ENCODE results near the gene CRAMP1.
A peak's percentile ranks its signal among the peaks of the same experiment; 100 is the strongest.

CRAMP1 gene

DNA sequence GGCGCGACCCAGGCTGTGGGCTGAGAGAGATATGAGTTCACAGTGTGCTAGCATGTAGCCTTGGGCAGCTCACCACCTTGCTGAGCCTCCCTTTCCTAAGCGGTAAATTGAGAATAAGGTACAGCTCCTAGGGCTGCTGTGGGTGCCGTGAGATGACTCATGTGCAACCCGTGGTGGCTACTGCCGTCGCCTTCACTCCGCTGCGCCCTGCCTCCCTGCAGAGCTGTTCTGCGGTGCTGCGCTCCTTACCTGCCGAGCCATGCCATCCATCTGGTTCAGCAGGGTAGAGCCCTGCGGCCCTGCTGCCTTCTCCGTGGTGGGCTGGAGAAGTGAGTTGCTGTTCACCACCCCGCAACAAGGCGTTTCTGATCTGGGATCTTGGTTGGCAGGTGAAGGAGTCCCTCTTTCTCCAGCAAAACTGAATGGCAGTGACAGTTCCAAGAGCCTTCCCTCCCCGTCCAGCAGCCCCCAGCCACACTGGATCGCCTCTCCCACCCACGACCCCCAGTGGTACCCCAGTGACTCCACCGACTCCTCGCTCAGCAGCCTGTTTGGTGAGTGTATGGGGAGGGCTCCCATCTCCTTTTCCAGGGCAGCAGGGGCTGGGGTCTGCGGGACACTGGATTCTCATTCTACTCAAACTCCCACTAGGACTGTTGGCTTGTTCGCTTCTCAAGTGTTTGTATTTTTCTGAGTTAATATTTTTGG is 56.6 kb downstream of the CRAMP1 start:
- no peak for DNase-seq
- in situ Hi-C loops (cut with HindIII; ENCODE audit: low pct_ligation_motif_present, low pct_unique_long_range_greater_than_20kb, low sequenced_read_pairs), result no loop called here

DNA sequence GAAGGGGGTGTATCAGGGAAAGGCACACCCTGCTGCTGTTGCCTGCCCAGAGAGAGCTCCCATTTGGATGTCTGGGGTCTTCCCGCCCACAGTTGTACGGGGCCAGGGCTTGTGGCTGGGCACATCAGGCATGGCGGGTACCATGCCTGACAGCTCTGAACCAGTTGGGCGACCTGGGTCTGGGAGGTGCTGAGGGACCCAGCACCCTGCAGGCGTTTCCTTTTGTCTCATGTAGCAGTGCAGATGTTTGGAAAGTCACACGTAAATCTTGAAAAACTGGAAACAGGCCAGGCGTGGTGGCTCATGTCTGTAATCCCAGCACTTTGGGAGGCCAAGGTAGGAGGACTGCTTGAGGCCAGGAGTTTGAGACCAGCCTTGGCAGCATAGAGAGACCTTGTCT is 57.5 kb downstream of the CRAMP1 start:
- no peak for DNase-seq
- in situ Hi-C loops (cut with HindIII; ENCODE audit: low pct_ligation_motif_present, low pct_unique_long_range_greater_than_20kb, low sequenced_read_pairs), result no loop called here

DNA sequence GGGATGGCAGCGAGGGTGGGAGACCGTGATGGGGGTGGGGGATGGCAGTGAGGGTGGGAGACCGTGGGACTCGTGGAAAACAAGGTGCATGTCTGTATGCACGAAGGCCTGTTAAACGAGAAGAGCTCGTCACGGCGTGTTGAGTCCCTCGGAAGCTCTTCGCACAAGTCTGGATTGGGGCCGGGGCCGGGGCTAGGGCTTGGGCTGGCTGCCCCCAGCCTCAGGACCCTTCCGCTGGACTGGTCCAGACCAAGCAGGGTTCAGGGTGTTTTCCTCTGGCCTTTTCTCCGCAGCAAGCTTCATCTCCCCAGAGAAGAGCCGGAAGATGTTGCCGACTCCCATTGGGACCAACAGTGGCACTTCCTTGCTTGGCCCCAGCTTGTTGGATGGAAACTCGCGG is 58.2 kb downstream of the CRAMP1 start:
- in situ Hi-C loops (cut with HindIII; ENCODE audit: low pct_ligation_motif_present, low pct_unique_long_range_greater_than_20kb, low sequenced_read_pairs), result no loop called here
- no peak for DNase-seq

DNA sequence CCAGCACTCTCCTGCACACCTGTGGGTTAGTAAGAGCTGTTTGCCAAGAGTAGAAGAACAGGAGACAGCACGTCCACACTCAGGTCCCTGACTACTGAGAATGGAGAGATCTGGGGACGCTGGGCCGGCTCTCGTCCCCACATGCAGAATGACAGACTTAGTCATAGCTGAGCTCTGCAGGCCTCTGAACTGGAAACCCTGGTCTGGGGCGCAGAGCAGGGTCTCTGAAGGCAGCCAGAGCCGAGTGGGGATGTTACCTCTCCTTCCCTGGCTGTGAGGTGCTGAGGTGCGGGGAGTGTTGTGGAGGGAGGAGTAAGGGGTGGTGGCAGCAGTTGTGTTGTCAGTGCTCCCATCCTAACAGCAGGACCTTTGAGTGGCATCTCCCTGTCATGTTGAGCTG is 58.7 kb downstream of the CRAMP1 start:
- no peak for DNase-seq
- in situ Hi-C loops (cut with HindIII; ENCODE audit: low pct_ligation_motif_present, low pct_unique_long_range_greater_than_20kb, low sequenced_read_pairs), result no loop called here

DNA sequence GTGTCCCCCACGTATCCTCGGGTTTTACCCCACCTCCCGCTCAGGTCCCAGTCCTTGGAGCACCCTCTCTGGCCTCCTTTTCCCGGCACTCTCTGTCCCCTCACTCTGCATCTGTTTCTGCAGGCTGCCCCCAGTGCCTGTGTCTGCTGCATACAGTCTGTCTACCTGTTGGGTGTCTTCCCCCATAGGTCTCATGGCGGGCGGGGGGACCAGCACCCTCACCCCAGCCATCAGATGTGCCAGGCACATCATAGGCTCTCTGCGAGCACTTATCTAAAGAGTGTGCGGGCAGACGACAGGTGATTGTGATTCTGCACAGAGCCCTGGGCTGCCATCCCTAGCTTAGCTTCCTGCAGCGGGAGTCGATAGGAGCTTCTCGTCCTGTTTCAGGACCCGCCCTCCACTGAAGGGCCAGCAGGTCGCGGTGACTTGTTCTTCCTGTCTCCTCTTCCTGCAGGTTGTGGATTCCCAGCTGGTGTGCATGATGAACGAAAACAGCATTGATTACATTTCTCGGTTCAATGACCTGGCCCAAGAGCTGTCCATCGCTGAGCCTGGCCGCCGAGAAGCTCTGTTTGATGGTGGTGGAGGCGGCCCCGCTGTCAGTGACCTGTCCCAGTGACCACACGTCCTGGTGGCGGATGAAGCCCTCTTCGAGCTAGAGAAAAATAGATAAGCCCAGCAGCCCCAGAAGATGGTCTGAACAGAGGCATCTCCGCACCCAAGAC is 61.4 kb downstream of the CRAMP1 start:
- in situ Hi-C loops (cut with HindIII; ENCODE audit: low pct_ligation_motif_present, low pct_unique_long_range_greater_than_20kb, low sequenced_read_pairs), result no loop called here
- DNase-seq, result no peak

DNA sequence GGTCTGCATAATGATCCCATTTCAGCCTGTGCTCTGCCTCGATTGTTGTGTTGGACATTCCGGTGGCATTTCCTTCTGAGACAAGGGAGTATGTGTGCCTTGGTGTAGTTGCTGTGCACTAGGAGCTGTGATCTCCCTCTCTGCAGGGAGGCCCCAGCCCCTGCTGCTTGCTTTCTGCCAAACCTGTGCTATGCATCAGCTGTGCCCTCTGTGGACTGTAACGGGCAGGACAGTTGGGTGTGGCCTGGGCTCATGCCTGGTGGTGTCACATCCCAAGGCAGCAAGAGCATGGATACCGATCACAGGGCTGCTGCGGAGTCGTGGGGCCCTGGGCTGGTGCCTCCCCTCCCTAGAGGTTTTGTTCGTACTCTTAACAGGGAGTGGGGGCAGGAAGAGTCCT is 62.1 kb downstream of the CRAMP1 start:
- DNase-seq, result no peak
- in situ Hi-C loops (cut with HindIII; ENCODE audit: low pct_ligation_motif_present, low pct_unique_long_range_greater_than_20kb, low sequenced_read_pairs), result no loop called here

DNA sequence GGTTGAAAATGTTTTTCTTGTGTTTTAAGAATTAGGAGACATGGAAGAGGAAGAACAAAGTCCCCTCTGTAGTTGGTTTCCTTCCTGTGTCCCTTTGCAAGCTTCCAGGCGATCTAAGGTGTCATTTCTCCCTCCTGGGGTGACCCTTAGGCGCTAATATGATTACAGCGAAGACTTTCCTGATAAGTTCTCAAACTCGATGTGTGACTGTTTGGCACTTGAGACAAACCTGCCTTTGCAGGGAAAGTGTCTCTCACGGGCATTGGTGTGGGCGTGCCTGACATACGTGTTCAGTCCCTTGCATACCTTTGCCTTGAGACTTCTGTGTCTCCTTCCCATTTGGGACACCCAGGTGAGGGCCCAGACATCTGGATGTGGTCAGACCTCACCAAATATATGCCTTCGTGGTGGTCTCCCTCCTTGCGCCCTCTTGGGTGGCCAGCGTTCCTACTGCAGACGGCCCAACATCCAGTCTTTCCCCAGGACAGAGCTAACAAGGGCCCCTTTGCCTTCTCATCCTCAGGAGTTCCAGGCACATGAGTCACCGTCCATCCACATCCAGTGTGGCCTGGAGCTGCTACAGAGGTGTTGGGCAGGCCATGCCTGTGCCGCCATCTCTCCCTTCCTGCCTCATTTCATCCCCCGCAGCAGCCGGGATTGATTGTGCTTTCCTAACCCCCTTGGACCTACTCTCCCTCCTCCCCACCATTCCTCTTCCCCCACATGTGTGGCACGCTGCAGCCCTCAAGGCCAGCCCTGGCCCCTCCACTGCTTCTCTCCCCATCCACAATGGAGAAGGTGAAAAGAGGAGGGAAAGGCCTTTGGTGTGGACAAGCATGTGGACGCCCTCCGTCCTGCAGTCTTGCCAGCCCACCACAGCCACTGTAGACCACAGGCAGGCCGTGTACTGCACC is 62.8 kb downstream of the CRAMP1 start:
- in situ Hi-C loops (cut with HindIII; ENCODE audit: low pct_ligation_motif_present, low pct_unique_long_range_greater_than_20kb, low sequenced_read_pairs), result no loop called here
- peak; percentile 73 for DNase-seq

DNA sequence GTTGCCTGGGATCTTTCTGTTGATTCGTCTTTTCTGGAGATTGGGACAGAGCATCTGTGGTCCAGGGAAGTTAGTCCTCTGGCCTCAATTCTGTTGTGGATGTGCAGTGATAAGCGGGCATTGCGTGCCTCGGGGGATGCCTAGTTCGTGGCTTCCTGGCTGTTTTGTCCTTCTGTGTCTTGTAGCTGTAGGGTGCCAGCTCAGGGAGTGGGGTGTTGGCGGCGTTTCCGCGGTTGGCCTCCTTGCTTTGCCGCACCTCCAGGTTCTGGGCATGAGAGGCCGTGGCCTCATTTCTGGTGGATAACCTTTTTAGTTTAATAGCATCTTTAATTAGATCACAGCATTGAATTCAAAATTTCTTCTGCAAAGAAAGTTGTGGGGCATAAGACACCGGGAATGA is 64.5 kb downstream of the CRAMP1 start:
- in situ Hi-C loops (cut with HindIII; ENCODE audit: low pct_ligation_motif_present, low pct_unique_long_range_greater_than_20kb, low sequenced_read_pairs), result no loop called here
- DNase-seq, result no peak

DNA sequence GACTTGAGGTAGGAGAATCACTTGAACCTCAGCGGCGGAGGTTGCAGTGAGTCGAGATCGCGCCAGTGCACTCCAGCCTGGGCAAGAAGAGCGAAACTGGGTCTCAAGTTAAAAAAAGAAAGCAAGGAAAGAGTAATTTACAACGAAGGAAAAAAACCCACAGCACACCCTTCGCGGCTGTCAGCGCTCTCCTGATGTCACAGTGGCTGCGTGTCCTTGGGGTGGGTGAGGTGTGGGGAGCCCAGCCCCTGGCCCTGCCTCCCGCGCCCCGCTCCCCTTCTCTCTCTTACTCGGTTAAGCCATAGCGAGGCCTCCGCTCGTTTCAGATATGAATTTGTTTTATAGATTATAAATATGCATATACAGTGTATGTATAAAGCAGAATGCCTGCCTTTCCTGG is 65.2 kb downstream of the CRAMP1 start:
- no peak for DNase-seq
- in situ Hi-C loops (cut with HindIII; ENCODE audit: low pct_ligation_motif_present, low pct_unique_long_range_greater_than_20kb, low sequenced_read_pairs), result no loop called here

DNA sequence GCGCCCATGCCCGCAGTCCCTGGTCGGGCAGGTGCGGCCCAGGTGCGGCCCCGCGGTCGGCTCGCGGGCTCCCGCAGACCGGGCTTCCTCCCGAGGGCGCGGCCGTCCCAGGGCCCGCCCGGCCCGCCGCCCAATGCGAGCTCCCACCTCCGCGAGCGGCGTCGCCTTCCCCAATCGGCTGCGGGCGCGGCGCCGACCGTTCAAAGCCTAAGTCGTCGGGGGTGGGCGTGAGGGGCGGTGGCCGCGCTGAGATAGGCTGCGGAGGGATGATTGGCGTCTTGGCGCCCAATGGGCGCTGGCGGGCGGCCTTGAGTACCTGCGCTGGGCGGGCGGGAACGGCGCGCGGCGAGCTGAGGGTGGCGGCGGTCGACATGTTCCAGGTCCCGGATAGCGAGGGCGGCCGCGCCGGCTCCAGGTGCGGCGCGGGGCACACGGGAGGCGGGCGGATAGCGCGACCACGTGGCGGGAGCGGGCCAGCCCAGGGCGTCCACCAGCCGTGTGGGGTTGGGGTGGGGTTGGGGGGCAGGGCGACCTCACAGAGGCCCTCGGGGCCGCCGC is 65.9 kb downstream of the CRAMP1 start, which contains the start of gene JPT2:
Gene JPT2, plus strand, starts transcription at position 338 of the 558 bp plus-strand sequence. Its CDS starts 34 bp downstream, at position 372.
- in situ Hi-C loops (cut with HindIII; ENCODE audit: low pct_ligation_motif_present, low pct_unique_long_range_greater_than_20kb, low sequenced_read_pairs), result no loop called here
- peak; percentile 99 for DNase-seq

DNA sequence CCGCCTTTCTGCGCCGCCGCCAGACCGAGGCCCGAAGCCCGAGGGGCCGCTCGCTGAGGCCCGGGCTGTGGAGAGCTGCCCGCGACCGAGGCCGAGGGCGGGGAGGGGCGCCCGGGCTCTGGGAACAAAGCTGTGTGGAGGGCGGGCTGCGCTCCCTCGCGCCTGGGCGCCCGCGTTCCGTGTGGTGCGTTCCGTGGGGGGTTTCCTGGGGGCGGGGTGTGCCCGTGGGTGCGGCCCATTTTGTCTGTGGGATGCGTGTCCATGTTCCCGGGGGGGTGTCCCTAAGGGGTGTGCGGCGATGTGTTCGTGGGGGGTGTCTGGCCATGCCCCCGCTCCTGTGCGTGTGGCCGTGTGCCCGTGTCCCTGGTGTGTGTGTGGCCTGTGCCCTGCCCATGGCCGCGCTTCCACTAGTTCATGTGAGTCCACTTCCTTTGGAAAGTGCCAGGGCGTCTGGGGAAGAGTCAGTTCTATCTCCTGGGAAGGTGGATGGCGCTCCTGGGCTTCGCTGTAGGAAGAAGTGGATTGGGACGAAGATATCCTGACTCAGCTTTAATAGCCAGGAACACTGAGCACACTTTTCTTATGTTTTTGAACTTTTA is 66.4 kb downstream of the CRAMP1 start:
- peak; percentile 59 for DNase-seq
- in situ Hi-C loops (cut with HindIII; ENCODE audit: low pct_ligation_motif_present, low pct_unique_long_range_greater_than_20kb, low sequenced_read_pairs), result no loop called here

DNA sequence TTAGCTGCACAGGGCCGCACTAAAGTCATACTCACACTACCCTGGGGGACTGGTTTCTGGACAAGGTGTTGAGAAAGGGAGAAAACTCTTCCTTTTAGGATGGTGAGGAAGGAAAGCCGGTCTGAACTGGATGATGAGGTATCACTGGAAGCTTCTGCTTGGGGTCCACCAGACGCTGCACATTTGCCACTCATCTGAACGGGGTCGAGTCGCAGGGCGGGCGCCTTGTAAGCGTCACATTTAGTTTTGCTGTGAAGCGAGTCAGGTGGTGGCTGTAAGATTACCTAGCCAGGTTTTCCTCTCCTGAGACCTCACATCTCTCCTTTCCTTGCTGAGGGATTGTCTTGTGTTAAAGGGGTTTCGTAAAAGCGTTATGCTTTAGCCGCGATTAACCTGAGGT is 68.2 kb downstream of the CRAMP1 start:
- no peak for DNase-seq
- in situ Hi-C loops (cut with HindIII; ENCODE audit: low pct_ligation_motif_present, low pct_unique_long_range_greater_than_20kb, low sequenced_read_pairs), result no loop called here

DNA sequence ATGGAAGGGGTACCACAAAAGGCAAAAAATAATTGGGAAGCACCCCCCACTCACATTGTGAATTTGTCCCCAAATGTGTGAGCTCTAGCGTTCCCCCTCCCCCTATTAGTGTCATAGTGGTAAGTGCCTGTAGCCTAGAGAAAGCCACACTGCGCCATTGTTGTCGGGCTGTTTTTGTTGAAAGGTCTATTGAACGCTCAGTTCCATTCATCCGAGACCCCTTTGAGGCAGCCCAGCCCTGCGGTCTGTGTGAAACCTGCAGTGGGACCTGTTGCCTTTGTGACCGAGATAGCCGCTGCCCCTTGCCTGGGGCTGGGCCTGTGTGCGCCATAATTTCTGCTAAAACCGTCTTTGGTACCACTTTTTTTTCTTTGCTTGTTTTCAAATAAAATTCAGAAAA is 68.9 kb downstream of the CRAMP1 start:
- in situ Hi-C loops (cut with HindIII; ENCODE audit: low pct_ligation_motif_present, low pct_unique_long_range_greater_than_20kb, low sequenced_read_pairs), result no loop called here

DNA sequence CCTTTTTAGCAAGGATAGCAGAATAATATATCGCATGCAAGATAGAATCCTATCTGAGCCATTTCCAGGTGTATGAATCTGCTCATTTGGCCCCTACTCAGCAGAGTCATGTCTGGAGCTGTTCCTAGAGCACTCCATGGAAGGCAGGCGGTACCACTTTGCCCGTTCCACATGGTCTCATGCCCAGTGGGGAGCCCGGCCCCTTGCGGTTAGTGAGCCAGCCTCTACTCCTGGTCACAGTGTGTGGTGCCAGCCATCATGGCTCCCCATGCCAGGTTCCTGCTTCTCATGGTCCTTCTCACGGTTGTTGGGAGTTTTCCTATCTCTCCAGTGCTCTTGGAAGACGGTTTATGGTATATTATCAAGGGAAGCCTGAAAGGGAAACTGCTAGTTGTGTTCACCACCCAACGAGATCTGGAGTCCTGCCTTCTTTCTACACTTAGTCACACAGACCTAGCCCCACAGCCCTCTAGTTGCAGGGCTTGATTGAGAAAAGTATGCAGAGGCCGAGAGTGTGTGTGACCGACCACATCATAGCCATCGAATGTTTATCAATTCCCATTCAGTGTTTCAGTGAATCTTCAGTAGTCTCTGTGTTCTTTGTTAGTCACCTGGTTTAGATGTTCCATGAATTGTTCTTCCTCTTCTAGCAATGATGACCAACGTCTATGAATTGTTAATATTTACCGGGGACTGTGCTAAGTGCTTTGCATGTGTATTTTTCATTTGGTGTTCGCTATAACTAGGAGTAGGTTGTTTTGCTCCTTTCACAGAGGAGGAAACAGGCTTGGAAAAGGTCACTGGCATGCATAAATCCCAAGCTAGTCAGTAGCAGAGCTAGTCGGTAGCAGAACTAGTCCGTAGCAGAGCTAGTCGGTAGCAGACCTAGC is 75.5 kb downstream of the CRAMP1 start:
- in situ Hi-C loops (cut with HindIII; ENCODE audit: low pct_ligation_motif_present, low pct_unique_long_range_greater_than_20kb, low sequenced_read_pairs), result no loop called here
- peak; percentile 95 for DNase-seq

More for the DNA sequence above, 68.9 kb downstream of the CRAMP1 start:
- no peak for DNase-seq

DNA sequence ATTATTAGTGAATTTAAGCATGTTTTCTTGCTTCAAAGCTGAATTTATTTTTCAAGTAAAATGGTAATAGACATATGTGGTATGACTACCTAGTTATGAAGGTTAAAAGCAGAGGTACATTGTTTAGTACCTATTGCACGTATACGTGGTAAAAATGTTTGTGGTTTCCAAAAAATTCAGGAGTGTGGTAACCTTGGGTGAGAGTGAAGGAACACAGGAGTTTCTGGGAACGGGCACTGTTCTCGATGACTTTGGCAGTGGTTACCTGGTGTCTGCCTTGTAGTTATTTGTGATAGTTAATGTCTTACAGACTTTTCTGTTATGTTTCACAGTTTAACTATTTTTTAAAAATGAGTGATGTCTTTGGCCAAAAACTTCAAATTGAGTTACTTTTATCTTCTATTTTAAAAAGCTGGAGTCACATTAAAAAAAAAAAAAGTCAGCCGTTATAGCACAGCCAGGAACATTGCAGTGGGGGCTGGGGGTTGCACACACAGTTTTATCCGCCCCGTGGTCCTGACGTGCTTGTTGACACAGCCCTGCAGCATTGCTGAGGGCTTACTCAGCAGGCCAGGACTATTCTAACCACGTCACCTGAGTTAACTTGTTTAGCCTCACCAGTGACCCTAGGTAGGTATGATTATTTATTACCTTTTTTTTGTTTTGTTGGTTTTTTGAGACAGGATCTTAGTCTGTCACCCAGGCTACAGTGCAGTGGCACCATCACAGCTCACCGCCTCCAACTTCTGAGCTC is 76.8 kb downstream of the CRAMP1 start:
- in situ Hi-C loops (cut with HindIII; ENCODE audit: low pct_ligation_motif_present, low pct_unique_long_range_greater_than_20kb, low sequenced_read_pairs), result no loop called here
- DNase-seq, result peak; percentile 96

DNA sequence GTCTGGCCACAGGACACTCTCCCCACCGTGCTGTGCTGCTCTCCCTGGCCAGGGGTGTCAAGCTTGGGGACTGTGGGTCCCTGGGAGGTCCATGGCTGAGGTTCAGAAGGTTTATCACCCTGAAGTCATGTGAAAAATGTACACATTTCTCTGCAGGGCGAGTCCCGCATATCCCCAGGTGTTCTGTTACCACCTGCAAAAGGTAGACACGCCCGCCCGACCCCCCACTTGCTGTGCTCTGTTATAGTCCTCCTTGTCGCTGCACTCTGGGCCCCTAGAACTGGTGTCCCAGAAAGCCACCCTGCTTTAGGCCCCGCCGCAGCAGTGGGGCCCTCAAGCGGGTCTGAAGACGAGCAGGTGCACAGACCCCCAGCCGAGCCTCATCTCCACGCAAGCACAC is 77.7 kb downstream of the CRAMP1 start:
- DNase-seq, result no peak
- in situ Hi-C loops (cut with HindIII; ENCODE audit: low pct_ligation_motif_present, low pct_unique_long_range_greater_than_20kb, low sequenced_read_pairs), result no loop called here

DNA sequence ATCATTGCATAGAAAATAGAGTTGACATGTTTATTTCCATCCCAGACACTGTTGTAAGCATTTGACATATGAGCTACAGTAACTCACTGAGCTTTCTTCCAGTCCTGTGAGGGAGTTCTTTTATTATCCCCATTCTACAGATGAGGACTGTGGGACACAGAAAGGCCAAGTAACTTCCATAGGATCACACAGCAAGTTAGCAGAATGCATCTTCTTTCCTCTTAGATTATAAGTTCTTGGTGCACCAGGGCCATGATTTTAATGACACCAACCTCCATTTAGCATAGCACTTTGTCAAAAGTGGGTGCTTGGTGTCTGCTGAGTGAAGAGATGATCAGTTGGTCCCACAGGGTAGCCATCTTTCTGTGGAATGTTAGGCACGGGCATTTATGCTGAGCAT is 78.7 kb downstream of the CRAMP1 start:
- no peak for DNase-seq
- in situ Hi-C loops (cut with HindIII; ENCODE audit: low pct_ligation_motif_present, low pct_unique_long_range_greater_than_20kb, low sequenced_read_pairs), result no loop called here

All from ACHN (cell line).